ENCODE results near the gene GCLC. TPM values are rescaled to one million over a fixed set of nuclear protein-coding genes. Genes with fewer than 3 reads are reported as not detected.
"Not testable (repeated sequence)": the region's sequence is repeated elsewhere in the genome, so short reads cannot be mapped to it uniquely, and the experiment has no call there.

Gene GCLC
- total and polyA plus RNA-seq, 3 experiments from 2014 or later: 18.5 to 37.1 (median 33.3) TPM

- H3K9me3 Mint-ChIP-seq: not testable (repeated sequence)
Measured at GRCh38 chr6:53572379-53572778, 27.5 kb upstream of the GCLC start.

DNA sequence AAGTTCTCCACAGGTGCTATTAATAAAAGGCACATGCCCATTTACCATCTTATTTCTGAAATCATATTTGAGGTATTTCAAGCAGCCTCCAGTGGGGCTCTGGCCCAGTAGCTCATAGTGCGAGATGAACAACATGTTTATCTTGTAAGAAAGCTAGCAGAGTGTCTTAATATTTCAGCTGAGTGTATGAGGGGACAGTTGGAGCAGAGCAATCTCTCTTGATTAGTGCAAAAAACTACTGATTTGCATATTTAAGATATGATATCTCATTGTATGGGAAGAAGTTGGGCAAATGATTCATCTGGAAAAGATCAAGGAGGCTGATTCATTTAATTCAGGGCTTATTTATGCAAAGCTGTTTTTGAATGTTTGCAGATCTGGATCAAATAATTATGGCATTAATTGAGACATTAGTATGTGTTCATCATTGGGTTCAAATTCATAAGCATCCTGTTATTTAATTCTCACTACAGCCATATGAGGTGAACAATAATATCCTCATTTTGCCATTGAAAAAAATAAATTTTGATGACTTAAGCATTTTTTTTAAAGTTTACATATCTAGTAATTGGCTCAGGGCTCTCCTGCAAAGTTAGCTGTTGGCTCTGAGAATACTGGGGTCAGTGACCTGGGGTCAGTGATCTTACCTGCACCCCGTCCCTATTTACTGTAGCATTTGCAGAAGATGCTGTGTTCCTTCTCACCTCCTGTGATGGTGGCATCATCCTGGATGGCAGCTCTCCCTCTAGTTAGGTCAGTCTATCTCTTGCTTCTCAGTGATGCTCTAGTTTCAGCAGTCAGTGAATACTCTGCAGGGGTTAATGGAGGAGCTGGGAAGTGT is 24.1 kb upstream of the GCLC start:
- Histone ChIP-seq H3K4me3 (ENCODE audit: low read length) (no peak overlapping the region), H3K36me3 (ENCODE audit: insufficient read depth, low read length) (no peaks in the 10 kb centered on the region), H3K9me3 (ENCODE audit: low read length) (no peaks in the 10 kb centered on the region), H3K27me3 (ENCODE audit: insufficient read depth, low read length, poor library complexity, severe bottlenecking) (no peaks in the 10 kb centered on the region), H3K27ac (ENCODE audit: low read depth, low read length) (no peak overlapping the region), H3K4me1 (ENCODE audit: insufficient read depth, low read length) (no peaks in the 10 kb centered on the region)
- Mint-ChIP-seq H3K27me3 (peaks cover 12 to 17% of the 10 kb centered on the region in 2 donors), H3K9me3 (no peaks in the 10 kb centered on the region), H3K4me1 (no peaks in the 10 kb centered on the region), H3K36me3 (peaks cover 0 to 5% (median 0%) of the 10 kb centered on the region in 3 donors), H3K4me3 (no peak overlapping the region), H3K27ac (peak overlapping the region in 1 of 8 donors; percentile 63)
- no peak for DNase-seq
- ChIA-PET CTCF (interaction anchor here (1.3 to 2.2 kb wide), 2 partner anchors 76 to 83 kb away, joined by 3 to 6 read pairs; no protein-coding TSS in a partner anchor), POLR2A (no interaction called here)

More at GRCh38 chr6:53572379-53572778, 27.5 kb upstream of the GCLC start:
- H3K27ac Mint-ChIP-seq; H3K4me3 ChIP-seq (ENCODE audit: low read length); H3K27ac ChIP-seq (ENCODE audit: low read depth, low read length); POLR2A ChIA-PET; H3K4me1 Mint-ChIP-seq; H3K9me3 ChIP-seq (ENCODE audit: low read length); DNase-seq; H3K4me1 ChIP-seq (ENCODE audit: insufficient read depth, low read length); CTCF ChIA-PET; H3K36me3 ChIP-seq (ENCODE audit: insufficient read depth, low read length); H3K4me3 Mint-ChIP-seq; H3K27me3 ChIP-seq (ENCODE audit: insufficient read depth, low read length, poor library complexity, severe bottlenecking); H3K27me3 Mint-ChIP-seq; H3K36me3 Mint-ChIP-seq: not testable (repeated sequence)

GRCh38 chr6:53567701-53568100 is 22.8 kb upstream of the GCLC start:
- no peak overlapping the region for H3K27ac Mint-ChIP-seq
- ChIA-PET POLR2A (no interaction called here), CTCF (no interaction called here)

GRCh38 chr6:53566755-53567154 is 21.9 kb upstream of the GCLC start:
- no peak overlapping the region for H3K4me3 ChIP-seq (ENCODE audit: low read length)
- no peaks in the 10 kb centered on the region for H3K4me1 Mint-ChIP-seq
- no peak for DNase-seq
- ChIA-PET POLR2A (interaction anchor here (0.6 kb wide), 2 partner anchors 42 to 226 kb away, joined by 5 read pairs; no protein-coding TSS in a partner anchor), CTCF (no interaction called here)
- H3K27ac ChIP-seq (ENCODE audit: low read depth, low read length): no peak overlapping the region
- no peaks in the 10 kb centered on the region for H3K4me1 ChIP-seq (ENCODE audit: insufficient read depth, low read length)
- H3K4me3 Mint-ChIP-seq: no peak overlapping the region
- H3K27me3 ChIP-seq (ENCODE audit: insufficient read depth, low read length, poor library complexity, severe bottlenecking): no peaks in the 10 kb centered on the region
- no peak overlapping the region for H3K27ac Mint-ChIP-seq
- no peaks in the 10 kb centered on the region for H3K36me3 ChIP-seq (ENCODE audit: insufficient read depth, low read length)
- H3K27me3 Mint-ChIP-seq: peaks cover 12 to 22% of the 10 kb centered on the region in 2 donors
- no peaks in the 10 kb centered on the region for H3K9me3 ChIP-seq (ENCODE audit: low read length)
- H3K36me3 Mint-ChIP-seq: peaks cover 0 to 5% (median 0%) of the 10 kb centered on the region in 3 donors
- H3K9me3 Mint-ChIP-seq: no peaks in the 10 kb centered on the region

More at GRCh38 chr6:53567701-53568100, 22.8 kb upstream of the GCLC start:
- no peak overlapping the region for H3K27ac ChIP-seq (ENCODE audit: low read depth, low read length)
- no peaks in the 10 kb centered on the region for H3K9me3 ChIP-seq (ENCODE audit: low read length)
- peaks cover 0 to 5% (median 0%) of the 10 kb centered on the region in 3 donors for H3K36me3 Mint-ChIP-seq
- H3K4me3 ChIP-seq (ENCODE audit: low read length): no peak overlapping the region
- H3K4me3 Mint-ChIP-seq: no peak overlapping the region
- peaks cover 12 to 22% of the 10 kb centered on the region in 2 donors for H3K27me3 Mint-ChIP-seq
- H3K36me3 ChIP-seq (ENCODE audit: insufficient read depth, low read length): no peaks in the 10 kb centered on the region
- H3K27me3 ChIP-seq (ENCODE audit: insufficient read depth, low read length, poor library complexity, severe bottlenecking): no peaks in the 10 kb centered on the region
- no peaks in the 10 kb centered on the region for H3K4me1 Mint-ChIP-seq
- no peaks in the 10 kb centered on the region for H3K9me3 Mint-ChIP-seq
- H3K4me1 ChIP-seq (ENCODE audit: insufficient read depth, low read length): no peaks in the 10 kb centered on the region
- DNase-seq: no peak

GRCh38 chr6:53565886-53566285 is 21.0 kb upstream of the GCLC start:
- POLR2A ChIA-PET: no interaction called here
- H3K4me1 Mint-ChIP-seq: no peaks in the 10 kb centered on the region
- H3K9me3 Mint-ChIP-seq: no peaks in the 10 kb centered on the region
- H3K4me3 ChIP-seq (ENCODE audit: low read length): no peak overlapping the region
- no peaks in the 10 kb centered on the region for H3K36me3 ChIP-seq (ENCODE audit: insufficient read depth, low read length)
- H3K4me1 ChIP-seq (ENCODE audit: insufficient read depth, low read length): no peaks in the 10 kb centered on the region
- H3K9me3 ChIP-seq (ENCODE audit: low read length): no peaks in the 10 kb centered on the region
- H3K4me3 Mint-ChIP-seq: no peak overlapping the region
- CTCF ChIA-PET: no interaction called here
- peaks cover 12 to 22% of the 10 kb centered on the region in 2 donors for H3K27me3 Mint-ChIP-seq
- no peaks in the 10 kb centered on the region for H3K27me3 ChIP-seq (ENCODE audit: insufficient read depth, low read length, poor library complexity, severe bottlenecking)
- DNase-seq: no peak
- no peak overlapping the region for H3K27ac ChIP-seq (ENCODE audit: low read depth, low read length)
- H3K36me3 Mint-ChIP-seq: peaks cover 0 to 5% (median 0%) of the 10 kb centered on the region in 3 donors
- H3K27ac Mint-ChIP-seq: no peak overlapping the region

DNA sequence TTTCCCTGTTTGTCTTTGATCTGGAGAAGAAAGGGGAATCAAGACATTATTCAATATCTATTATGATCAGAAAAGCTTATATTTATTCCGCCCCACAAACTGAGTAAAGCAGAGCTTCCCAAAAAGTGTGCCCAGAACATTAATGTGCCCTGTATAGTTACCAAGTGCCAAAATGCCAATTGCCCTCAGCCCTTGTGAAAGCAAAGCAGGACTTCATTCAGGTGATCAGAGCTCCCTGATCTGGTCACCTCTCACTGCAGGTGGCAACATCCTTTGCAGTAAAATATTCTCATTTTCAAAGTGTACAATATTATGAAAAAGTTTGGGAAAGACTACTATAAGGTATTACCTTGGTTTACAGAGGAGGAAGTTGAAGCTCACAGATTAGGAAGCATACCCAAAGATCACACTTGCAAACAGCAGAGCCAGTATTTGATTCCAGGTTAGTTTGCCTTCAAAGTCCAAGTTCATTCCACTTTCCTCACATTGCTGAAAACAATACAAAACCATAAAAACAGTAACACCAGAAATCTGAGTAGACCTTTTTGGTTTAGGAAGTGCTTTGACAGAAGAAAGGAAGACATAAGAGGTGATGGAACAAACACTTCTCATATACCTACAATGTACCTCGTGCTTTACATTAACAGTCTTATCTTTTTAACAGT is 19.6 kb upstream of the GCLC start:
- Histone ChIP-seq H3K9me3 (ENCODE audit: low read length) (no peaks in the 10 kb centered on the region), H3K27me3 (ENCODE audit: insufficient read depth, low read length, poor library complexity, severe bottlenecking) (no peaks in the 10 kb centered on the region), H3K27ac (ENCODE audit: low read depth, low read length) (no peak overlapping the region), H3K4me1 (ENCODE audit: insufficient read depth, low read length) (no peaks in the 10 kb centered on the region), H3K4me3 (ENCODE audit: low read length) (no peak overlapping the region), H3K36me3 (ENCODE audit: insufficient read depth, low read length) (no peaks in the 10 kb centered on the region)
- peaks cover 0 to 12% (median 0%) of the 10 kb centered on the region in 3 donors for H3K36me3 Mint-ChIP-seq
- H3K4me3 Mint-ChIP-seq: no peak overlapping the region
- peaks cover 12 to 25% of the 10 kb centered on the region in 2 donors for H3K27me3 Mint-ChIP-seq
- CTCF ChIA-PET: no interaction called here
- peaks cover 0 to 3% (median 2%) of the 10 kb centered on the region in 5 donors for H3K9me3 Mint-ChIP-seq
- no peak overlapping the region for H3K27ac Mint-ChIP-seq
- DNase-seq: no peak
- POLR2A ChIA-PET: no interaction called here
- no peaks in the 10 kb centered on the region for H3K4me1 Mint-ChIP-seq

GRCh38 chr6:53556986-53557715 is 12.2 kb upstream of the GCLC start:
- H3K27me3 Mint-ChIP-seq: peaks cover 6 to 8% of the 10 kb centered on the region in 2 donors
- H3K27ac Mint-ChIP-seq: no peak overlapping the region
- no peaks in the 10 kb centered on the region for H3K4me1 Mint-ChIP-seq
- peaks cover 0 to 21% (median 0%) of the 10 kb centered on the region in 3 donors for H3K36me3 Mint-ChIP-seq
- no peaks in the 10 kb centered on the region for H3K36me3 ChIP-seq (ENCODE audit: insufficient read depth, low read length)
- no peaks in the 10 kb centered on the region for H3K4me1 ChIP-seq (ENCODE audit: insufficient read depth, low read length)
- no peaks in the 10 kb centered on the region for H3K27me3 ChIP-seq (ENCODE audit: insufficient read depth, low read length, poor library complexity, severe bottlenecking)
- no peak overlapping the region for H3K4me3 ChIP-seq (ENCODE audit: low read length)
- no peak overlapping the region for H3K27ac ChIP-seq (ENCODE audit: low read depth, low read length)
- H3K9me3 Mint-ChIP-seq: peaks cover 0 to 12% (median 8%) of the 10 kb centered on the region in 5 donors
- ChIA-PET CTCF (no interaction called here), POLR2A (no interaction called here)
- no peak for DNase-seq
- H3K4me3 Mint-ChIP-seq: no peak overlapping the region
- no peaks in the 10 kb centered on the region for H3K9me3 ChIP-seq (ENCODE audit: low read length)

DNA sequence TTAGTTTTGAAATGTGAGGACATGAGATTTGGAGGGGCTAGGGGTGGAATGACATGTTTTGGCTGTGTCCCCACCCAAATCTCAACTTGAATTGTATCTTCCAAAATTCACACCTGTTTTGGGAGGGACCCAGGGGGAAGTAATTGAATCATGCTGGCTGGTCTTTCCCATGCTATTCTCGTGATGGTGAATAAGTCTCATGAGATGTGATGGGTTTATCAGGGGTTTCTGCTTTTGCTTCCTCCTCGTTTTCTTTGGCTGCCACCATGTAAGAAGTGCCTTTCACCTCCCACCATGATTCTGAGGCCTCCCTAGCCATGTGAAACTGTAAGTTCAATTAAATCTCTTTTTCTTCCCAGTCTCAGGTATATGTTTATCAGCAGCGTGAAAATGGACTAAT is 8.7 kb upstream of the GCLC start:
- H3K27ac ChIP-seq (ENCODE audit: low read depth, low read length); H3K4me1 Mint-ChIP-seq; CTCF ChIA-PET; POLR2A ChIA-PET; H3K36me3 ChIP-seq (ENCODE audit: insufficient read depth, low read length); H3K9me3 Mint-ChIP-seq; H3K9me3 ChIP-seq (ENCODE audit: low read length); H3K27me3 Mint-ChIP-seq; H3K4me1 ChIP-seq (ENCODE audit: insufficient read depth, low read length); DNase-seq; H3K27ac Mint-ChIP-seq; H3K4me3 ChIP-seq (ENCODE audit: low read length); H3K27me3 ChIP-seq (ENCODE audit: insufficient read depth, low read length, poor library complexity, severe bottlenecking); H3K36me3 Mint-ChIP-seq: not testable (repeated sequence)
- H3K4me3 Mint-ChIP-seq: peak overlapping the region in 1 of 7 donors; percentile 70
